Breast epithelium (tissue), 3 donors: ENCODE results near the gene TNNT2.

Source experiments
- POLR2A ChIP-seq: fragments of 450-650 bp; IDR thresholded peaks from one replicate; pipeline ENCODE4 v1.6.1; 2016; ENCODE audit warnings: antibody characterized with exemption, mild to moderate bottlenecking, moderate library complexity
- TF ChIP-seq, protein P1 (sequence below), 3 donors: fragments of 450-650 bp; IDR thresholded peaks; one replicate each; pipeline ENCODE4 v1.5.1; 2016 to 2017; ENCODE audit warnings: antibody characterized with exemption in 3 of 3, mild to moderate bottlenecking in 3 of 3, moderate library complexity in 3 of 3

DNA sequence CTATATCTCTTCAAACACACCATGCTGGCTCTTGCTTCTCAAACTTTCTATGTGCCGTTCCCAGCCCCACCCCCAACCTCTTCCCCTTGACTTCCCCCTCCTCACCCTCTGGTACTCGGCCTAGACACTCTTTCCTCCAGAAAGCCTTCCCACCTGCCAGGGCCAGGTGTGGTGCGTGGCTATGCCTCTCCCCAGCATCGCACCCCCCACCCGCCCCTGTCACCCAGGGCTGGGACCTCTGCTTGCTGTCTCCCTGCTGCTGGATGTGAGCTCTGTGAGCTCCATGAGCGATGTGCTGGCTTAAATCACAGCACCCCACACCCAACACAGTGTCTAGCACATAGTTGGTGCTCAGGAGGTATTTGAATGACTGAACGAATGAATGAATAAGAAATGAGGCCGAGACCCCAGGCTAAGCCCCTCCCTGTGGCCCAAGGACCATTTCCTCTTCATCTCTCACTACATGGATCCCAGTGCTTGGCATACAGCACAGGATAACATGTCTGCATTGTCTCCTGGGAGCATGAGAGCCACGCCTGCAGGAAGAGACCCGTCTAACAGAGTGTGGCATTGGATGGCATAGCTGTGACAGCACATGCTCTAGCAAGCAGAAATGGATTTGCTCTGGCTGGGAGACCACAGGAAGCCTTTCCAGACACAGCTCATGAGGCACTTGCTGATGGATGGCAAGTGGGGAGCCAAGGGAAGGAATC lies 19.7 kb downstream of the TNNT2 start:
- TF ChIP-seq POLR2A = no peak
- TF ChIP-seq, protein P1, sequence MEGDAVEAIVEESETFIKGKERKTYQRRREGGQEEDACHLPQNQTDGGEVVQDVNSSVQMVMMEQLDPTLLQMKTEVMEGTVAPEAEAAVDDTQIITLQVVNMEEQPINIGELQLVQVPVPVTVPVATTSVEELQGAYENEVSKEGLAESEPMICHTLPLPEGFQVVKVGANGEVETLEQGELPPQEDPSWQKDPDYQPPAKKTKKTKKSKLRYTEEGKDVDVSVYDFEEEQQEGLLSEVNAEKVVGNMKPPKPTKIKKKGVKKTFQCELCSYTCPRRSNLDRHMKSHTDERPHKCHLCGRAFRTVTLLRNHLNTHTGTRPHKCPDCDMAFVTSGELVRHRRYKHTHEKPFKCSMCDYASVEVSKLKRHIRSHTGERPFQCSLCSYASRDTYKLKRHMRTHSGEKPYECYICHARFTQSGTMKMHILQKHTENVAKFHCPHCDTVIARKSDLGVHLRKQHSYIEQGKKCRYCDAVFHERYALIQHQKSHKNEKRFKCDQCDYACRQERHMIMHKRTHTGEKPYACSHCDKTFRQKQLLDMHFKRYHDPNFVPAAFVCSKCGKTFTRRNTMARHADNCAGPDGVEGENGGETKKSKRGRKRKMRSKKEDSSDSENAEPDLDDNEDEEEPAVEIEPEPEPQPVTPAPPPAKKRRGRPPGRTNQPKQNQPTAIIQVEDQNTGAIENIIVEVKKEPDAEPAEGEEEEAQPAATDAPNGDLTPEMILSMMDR (IDR thresholded peaks at IDR 0.05) = no peak
